Neural progenitor cell (in vitro differentiated cells): ENCODE measurements around the gene PROB1. TPM values are rescaled to one million over a fixed set of nuclear protein-coding genes. Genes with fewer than 3 reads are reported as not detected.
A peak's percentile ranks its signal among the peaks of the same experiment; 100 is the strongest.

Source experiments
- DNase-seq: peaks from one replicate; pipeline ENCODE4 v3.0.0-alpha.2; 2016; ENCODE audit warnings: low spot score
- H2AFZ ChIP-seq: fragments of 200-600 bp; sonication (generic); replicated peaks from 2 replicates; pipeline ENCODE4 v1.6.1; 2016; ENCODE audit warnings: antibody characterized with exemption
- H3F3A ChIP-seq: fragments of 200-600 bp; sonication (generic); 2 replicates; pipeline ENCODE4 v1.6.1; 2016; ENCODE audit warnings: antibody characterized with exemption, low read depth
- H3K27ac ChIP-seq: fragments of 200-600 bp; sonication (generic); 2 replicates; pipeline ENCODE4 v1.5.1; 2016; ENCODE audit warnings: mild to moderate bottlenecking
- H3K27me3 ChIP-seq: fragments of 200-600 bp; sonication (generic); 2 replicates; pipeline ENCODE4 v1.6.1; 2016; ENCODE audit warnings: mild to moderate bottlenecking, moderate library complexity
- H3K36me3 ChIP-seq: fragments of 200-600 bp; sonication (generic); 2 replicates; pipeline ENCODE4 v1.5.1; 2016
- H3K4me1 ChIP-seq: fragments of 200-600 bp; sonication (generic); 2 replicates; pipeline ENCODE4 v1.6.1; 2016; ENCODE audit warnings: mixed run types
- H3K4me2 ChIP-seq: fragments of 200-600 bp; sonication (generic); 2 replicates; pipeline ENCODE4 v1.6.1; 2016
- H3K4me3 ChIP-seq: fragments of 200-600 bp; sonication (generic); 2 replicates; pipeline ENCODE4 v1.5.1; 2016
- H3K79me2 ChIP-seq: fragments of 200-600 bp; sonication (generic); 2 replicates; pipeline ENCODE4 v1.6.1; 2016; ENCODE audit warnings: low read depth
- H3K9ac ChIP-seq: fragments of 200-600 bp; sonication (generic); 2 replicates; pipeline ENCODE4 v1.6.1; 2016
- H3K9me3 ChIP-seq: fragments of 200-600 bp; sonication (generic); 2 replicates; pipeline ENCODE4 v1.5.1; 2016; ENCODE audit warnings: low read depth
- H4K20me1 ChIP-seq: fragments of 200-600 bp; sonication (generic); 2 replicates; pipeline ENCODE4 v1.6.1; 2016; ENCODE audit warnings: low read depth
- H3K27ac Mint-ChIP-seq: 3 replicates; pipeline ENCODE4 v1.8.0; 2021; ENCODE audit warnings: mixed read lengths
- H3K27me3 Mint-ChIP-seq: 2 replicates; pipeline ENCODE4 v1.8.0; 2022; ENCODE audit warnings: low read depth, mild to moderate bottlenecking, inconsistent platforms, moderate library complexity, mixed read lengths; ENCODE audit not compliant: insufficient read depth
- H3K36me3 Mint-ChIP-seq: 3 replicates; pipeline ENCODE4 v1.8.0; 2021; ENCODE audit warnings: mixed read lengths
- H3K4me1 Mint-ChIP-seq: 3 replicates; pipeline ENCODE4 v1.8.0; 2021; ENCODE audit warnings: mixed read lengths
- H3K4me3 Mint-ChIP-seq: 3 replicates; pipeline ENCODE4 v1.8.0; 2021; ENCODE audit warnings: mild to moderate bottlenecking, moderate library complexity, mixed read lengths
- H3K9me3 Mint-ChIP-seq: 3 replicates; pipeline ENCODE4 v1.8.0; 2020; ENCODE audit warnings: mixed read lengths
- CTCF ChIP-seq: fragments of 200-600 bp; sonication (generic); IDR thresholded peaks from 2 replicates; pipeline ENCODE4 v1.5.1; 2017; ENCODE audit warnings: antibody characterized with exemption, mild to moderate bottlenecking
- EZH2 ChIP-seq: fragments of 200-600 bp; sonication (generic); IDR thresholded peaks from 2 replicates; pipeline ENCODE4 v1.6.1; 2017; ENCODE audit warnings: antibody characterized with exemption, mild to moderate bottlenecking, moderate library complexity
- EZH2phosphoT487 ChIP-seq: fragments of 200-600 bp; sonication (generic); IDR thresholded peaks from 2 replicates; pipeline ENCODE4 v1.6.1; 2017; ENCODE audit warnings: antibody characterized with exemption
- total RNA-seq: library from RNA; depleted of rRNA; stranded (reverse); fragments of >200 nt; gene quantifications from 2 replicates; pipeline ENCODE4 v1.2.3, GENCODE V29; 2015; ENCODE audit warnings: low replicate concordance

The PROB1 gene
- total RNA-seq, 1 donor from 2014 or later = 0.67 TPM

DNA sequence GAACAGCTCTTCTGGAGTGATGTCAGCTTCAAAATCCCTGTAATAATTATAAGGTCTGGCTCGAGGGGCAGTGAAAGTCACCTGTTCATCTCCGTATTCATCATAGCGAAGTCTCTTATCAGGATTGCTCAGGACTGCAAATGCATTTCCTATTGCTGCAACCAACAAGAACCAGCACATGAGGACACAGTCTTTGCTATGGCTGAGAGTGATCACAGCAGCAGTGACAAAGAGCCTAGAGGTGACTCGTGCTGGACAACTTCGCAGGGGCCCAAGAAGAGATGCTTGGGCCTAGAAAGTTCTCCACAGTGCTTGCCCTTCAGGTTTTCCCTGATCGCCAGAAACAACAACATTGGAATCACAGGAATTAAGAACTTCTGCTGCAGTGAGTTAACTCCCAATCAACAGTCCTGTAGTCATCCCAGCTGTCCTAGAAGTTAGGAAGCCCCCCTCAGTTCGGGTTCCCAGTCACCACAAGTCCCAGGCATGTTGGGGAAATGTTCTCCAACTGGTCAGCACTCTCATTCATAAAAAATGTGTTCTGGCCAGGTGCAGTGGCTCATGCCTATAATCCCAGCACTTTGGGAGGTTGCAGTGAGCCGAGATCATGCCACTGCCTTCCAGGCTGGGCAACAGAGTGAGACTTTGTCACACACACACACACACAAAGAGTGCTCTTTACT, 31.4 kb upstream of the PROB1 start:
- H3K4me1 Mint-ChIP-seq = peaks cover 4% of the 10 kb centered on the region
- peaks cover 6% of the 10 kb centered on the region for H3K4me1 ChIP-seq
- H3K27me3 ChIP-seq = no peaks in the 10 kb centered on the region
- TF ChIP-seq CTCF (no peak), EZH2 (no peak), EZH2phosphoT487 (no peak)
- no peaks in the 10 kb centered on the region for H3K79me2 ChIP-seq
- no peak overlapping the region for H3K4me3 Mint-ChIP-seq
- H3K36me3 ChIP-seq = no peaks in the 10 kb centered on the region
- no peaks in the 10 kb centered on the region for H3K9me3 ChIP-seq
- no peak for DNase-seq
- H3F3A ChIP-seq = peaks cover 6% of the 10 kb centered on the region
- no peak overlapping the region for H3K4me2 ChIP-seq
- H3K36me3 Mint-ChIP-seq = peaks cover 25% of the 10 kb centered on the region
- H3K9me3 Mint-ChIP-seq = no peaks in the 10 kb centered on the region
- no peak overlapping the region for H3K4me3 ChIP-seq
- H3K9ac ChIP-seq = no peak overlapping the region
- no peak overlapping the region for H3K27ac Mint-ChIP-seq
- no peaks in the 10 kb centered on the region for H3K27me3 Mint-ChIP-seq
- no peak overlapping the region for H2AFZ ChIP-seq
- H4K20me1 ChIP-seq = no peaks in the 10 kb centered on the region
- H3K27ac ChIP-seq = no peak overlapping the region

GRCh38 chr5:139425497-139425896, 30.6 kb upstream of the PROB1 start:
- H3F3A ChIP-seq = peaks cover 14% of the 10 kb centered on the region
- no peaks in the 10 kb centered on the region for H3K27me3 ChIP-seq
- no peak overlapping the region for H3K4me3 ChIP-seq
- Mint-ChIP-seq H3K4me3 (no peak overlapping the region), H3K27me3 (no peaks in the 10 kb centered on the region), H3K9me3 (no peaks in the 10 kb centered on the region), H3K27ac (no peak overlapping the region), H3K36me3 (peaks cover 25% of the 10 kb centered on the region), H3K4me1 (peaks cover 6% of the 10 kb centered on the region)
- no peaks in the 10 kb centered on the region for H3K79me2 ChIP-seq
- no peak for DNase-seq
- H3K4me1 ChIP-seq = peaks cover 14% of the 10 kb centered on the region
- no peaks in the 10 kb centered on the region for H3K36me3 ChIP-seq
- H4K20me1 ChIP-seq = no peaks in the 10 kb centered on the region
- no peak overlapping the region for H3K9ac ChIP-seq
- no peak overlapping the region for H2AFZ ChIP-seq
- TF ChIP-seq EZH2phosphoT487 (no peak), CTCF (no peak), EZH2 (no peak)
- no peak overlapping the region for H3K27ac ChIP-seq
- no peak overlapping the region for H3K4me2 ChIP-seq
- no peaks in the 10 kb centered on the region for H3K9me3 ChIP-seq

DNA sequence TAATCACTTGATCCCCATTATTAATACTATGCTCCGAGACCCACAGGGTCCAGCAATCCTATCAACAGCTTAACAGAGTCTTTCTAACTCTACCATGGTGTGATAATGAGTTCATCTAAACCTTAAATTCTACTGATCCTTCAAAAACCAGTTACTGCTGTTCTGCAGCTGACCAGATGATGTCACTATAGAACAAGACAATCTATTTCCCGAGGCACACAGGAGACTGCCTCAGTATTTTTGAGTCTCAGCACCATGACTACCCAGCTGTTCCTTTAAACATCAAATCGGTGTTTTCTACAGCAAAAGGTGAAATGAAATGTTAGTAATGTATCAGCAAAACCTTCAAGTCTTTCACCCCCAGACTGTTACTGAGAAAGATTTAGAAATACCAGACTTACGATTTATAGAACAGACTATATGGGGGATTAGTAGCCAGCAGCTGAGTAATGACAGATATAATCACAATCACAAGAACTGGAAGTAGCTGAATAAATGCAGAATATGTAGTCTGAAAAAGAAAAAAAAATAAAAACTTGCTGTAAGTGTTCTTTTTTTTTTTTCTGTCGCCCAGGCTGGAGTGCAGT, 27.5 kb upstream of the PROB1 start:
- H3K36me3 Mint-ChIP-seq = peaks cover 21% of the 10 kb centered on the region
- peak; percentile 93 for TF ChIP-seq CTCF
- no peak for TF ChIP-seq EZH2
- no peak overlapping the region for H3K27ac Mint-ChIP-seq

More for the DNA sequence above, 27.5 kb upstream of the PROB1 start:
- H3K36me3 ChIP-seq = no peaks in the 10 kb centered on the region
- H3K79me2 ChIP-seq = no peaks in the 10 kb centered on the region
- Mint-ChIP-seq H3K27me3 (no peaks in the 10 kb centered on the region), H3K9me3 (no peaks in the 10 kb centered on the region), H3K4me3 (no peak overlapping the region), H3K4me1 (peaks cover 26% of the 10 kb centered on the region)
- DNase-seq = peak; percentile 69
- peaks cover 38% of the 10 kb centered on the region for H3K4me1 ChIP-seq
- H3K4me3 ChIP-seq = no peak overlapping the region
- H2AFZ ChIP-seq = no peak overlapping the region
- H3F3A ChIP-seq = peaks cover 42% of the 10 kb centered on the region
- H3K27ac ChIP-seq = no peak overlapping the region
- no peak overlapping the region for H3K9ac ChIP-seq
- H4K20me1 ChIP-seq = no peaks in the 10 kb centered on the region
- H3K9me3 ChIP-seq = no peaks in the 10 kb centered on the region
- no peak overlapping the region for H3K4me2 ChIP-seq
- H3K27me3 ChIP-seq = no peaks in the 10 kb centered on the region
